ENCODE measurements around the gene DNER.

DNER gene

DNA sequence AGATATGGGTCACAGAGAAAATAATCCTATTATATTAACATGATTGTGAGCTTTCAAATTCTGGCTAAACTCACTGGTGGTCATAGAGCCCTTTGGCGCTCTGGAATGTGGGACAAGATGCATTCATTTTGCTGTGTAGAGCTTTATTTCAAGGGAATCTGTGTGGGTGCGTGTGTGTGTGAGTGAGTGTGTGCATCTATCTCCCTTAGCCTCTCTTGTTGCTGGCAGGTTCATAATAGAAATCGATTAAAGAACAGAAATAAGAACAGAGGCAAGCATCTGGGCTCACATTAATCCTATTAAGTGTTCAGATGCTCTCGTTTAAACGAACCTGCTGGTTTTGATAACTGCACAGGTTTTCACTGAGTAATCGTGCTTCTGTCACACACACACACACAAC lies 287.9 kb downstream of the DNER start:
- FAIRE-seq, result no peak

DNA sequence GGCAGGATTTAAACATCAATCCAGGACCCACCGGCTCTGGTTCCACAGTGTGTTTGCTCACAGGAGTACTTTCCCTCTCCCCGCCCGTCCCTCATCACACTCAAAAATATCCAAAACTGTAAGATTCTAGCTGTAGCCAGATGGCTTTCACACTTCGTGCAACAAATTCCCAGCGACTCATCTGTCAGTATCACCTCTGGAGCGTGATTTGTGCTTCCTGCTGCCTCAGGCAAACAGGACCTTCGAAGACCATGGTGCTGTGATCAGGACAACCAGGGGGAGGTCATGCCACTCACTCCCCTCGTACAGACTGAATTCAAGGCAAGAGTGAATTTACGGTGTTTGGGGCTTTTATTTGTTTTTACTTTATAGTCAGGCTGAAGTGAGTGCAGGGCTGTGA lies 288.8 kb downstream of the DNER start:
- no peak for FAIRE-seq

DNA sequence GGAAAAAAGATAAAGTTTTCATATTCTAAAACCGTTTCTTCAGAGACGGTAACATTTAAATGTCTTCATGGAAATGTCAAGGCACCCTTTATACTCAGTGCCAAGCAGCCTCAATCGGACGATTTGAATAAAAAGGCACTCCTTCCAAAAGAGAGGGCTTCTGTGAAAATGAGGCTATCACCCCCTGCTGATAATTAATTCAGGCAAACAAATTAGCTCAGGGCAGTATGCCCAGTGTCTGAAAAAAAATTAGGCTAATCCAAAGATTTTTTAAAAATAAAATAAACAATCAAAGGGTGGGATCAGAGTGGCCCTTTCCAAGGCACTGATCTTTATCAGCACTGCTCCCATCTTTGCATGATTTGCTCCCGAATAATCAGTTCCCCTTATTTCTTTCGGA lies 292.3 kb downstream of the DNER start:
- no peak for FAIRE-seq

- FAIRE-seq, result no peak
Measured at GRCh38 chr2:229419158-229419557, 295.2 kb downstream of the DNER start.

GRCh38 chr2:229417916-229418315 lies 296.4 kb downstream of the DNER start:
- no peak for FAIRE-seq

DNA sequence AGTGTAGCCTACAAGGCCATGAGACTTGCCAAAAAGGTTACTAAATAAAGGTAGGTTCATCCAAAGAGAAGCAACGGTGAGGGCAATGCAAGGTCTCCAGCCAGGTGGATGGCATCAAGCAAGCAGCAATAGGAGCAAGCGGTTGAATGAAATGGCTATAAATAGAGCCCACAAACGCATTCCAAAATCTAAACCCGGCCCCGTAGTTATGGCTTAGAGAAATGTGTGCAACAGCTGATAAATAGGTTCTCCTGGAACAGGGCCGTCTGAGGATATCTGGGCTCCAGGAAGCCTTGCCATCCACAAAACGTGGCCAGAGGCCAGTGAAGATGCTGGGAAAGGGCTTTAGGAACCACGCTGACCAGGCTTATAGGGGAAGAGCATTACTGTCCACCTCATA lies 297.2 kb downstream of the DNER start:
- FAIRE-seq, result no peak

DNA sequence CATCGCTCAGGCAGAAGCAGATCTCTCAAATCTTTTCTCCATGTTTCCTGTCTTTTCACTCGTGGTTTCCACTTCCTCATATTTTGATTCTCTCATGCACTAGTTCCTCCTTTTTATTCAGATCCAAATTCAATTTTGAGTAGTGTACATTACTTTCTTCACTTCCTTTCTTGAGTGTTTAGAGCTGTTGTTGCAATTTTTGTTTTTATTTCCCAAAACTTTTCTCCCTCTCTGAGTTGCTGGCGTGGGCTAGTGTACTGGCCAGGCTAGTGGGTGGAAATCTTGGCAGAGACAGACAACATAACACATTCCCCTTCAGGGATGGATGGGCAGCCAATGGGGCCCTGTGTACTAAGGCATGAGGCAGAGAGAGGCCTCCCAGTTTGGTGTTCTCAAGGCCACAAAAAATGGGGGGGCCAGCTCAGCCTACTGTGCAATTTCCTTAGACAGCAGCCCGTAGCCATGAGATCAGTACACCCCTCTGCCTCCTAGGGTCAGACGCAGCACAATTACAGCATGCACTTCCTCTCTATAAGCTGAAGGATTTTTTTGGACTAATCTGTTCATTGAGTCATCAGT lies 298.1 kb downstream of the DNER start:
- no peak for FAIRE-seq

DNA sequence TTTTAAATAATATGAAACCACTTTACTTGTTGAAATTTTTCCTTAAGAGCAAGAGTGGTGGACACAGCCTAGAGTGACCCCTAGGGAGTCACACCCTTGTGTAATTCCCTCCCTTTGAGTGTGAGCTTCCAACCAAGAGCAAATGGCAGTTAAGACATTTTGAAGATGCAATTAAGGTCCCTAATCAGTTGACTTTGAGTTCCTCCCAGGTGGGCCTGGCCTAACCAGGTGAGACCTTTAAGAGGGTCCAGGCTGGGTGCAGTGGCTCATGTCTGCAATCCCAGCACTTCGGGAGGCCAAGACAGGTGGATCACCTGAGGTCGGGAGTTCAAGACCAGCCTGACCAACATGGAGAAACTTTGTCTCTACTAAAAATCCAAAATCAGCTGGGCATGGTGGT lies 299.7 kb downstream of the DNER start:
- no peak for FAIRE-seq

DNA sequence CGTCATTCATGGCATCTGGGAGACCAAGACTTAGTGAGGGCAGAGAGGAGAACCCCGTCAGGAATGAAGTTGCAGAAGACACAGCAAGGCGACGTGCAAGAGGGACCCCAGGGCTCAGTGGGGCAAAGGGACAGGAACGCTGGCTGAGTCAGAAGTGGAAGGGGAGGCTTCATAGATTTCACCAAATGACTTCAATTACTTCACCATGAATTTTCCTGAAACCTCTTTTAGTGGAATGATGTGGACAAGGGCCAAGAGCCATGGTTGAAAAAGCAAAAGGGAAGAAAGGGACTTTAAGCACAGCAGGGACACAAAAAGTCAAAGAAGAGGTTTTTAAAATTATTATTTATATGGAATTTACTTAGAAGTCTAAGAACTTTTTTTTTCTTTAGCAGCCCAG lies 301.7 kb downstream of the DNER start:
- FAIRE-seq, result no peak

DNA sequence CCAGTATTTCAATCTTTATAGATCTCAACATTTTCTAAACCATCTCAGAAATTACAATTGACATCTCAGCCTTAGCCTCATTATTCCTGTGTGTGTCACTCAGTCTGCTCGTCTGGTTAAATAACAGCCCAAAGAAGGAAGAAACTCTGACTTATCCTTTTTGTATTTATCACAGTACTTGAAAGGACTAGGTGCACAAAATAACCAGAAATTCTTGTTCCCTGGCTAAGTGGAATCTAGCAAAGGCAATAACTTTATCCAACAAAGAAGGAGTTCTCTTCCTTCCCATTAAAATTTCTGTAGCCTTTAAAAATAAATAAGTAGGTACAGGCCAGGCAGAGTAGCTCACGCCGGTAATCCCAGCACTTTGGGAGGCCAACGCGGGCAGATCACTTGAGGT lies 303.4 kb downstream of the DNER start:
- FAIRE-seq, result no peak

- FAIRE-seq, result no peak
Measured at GRCh38 chr2:229410264-229410663, 304.1 kb downstream of the DNER start.

DNA sequence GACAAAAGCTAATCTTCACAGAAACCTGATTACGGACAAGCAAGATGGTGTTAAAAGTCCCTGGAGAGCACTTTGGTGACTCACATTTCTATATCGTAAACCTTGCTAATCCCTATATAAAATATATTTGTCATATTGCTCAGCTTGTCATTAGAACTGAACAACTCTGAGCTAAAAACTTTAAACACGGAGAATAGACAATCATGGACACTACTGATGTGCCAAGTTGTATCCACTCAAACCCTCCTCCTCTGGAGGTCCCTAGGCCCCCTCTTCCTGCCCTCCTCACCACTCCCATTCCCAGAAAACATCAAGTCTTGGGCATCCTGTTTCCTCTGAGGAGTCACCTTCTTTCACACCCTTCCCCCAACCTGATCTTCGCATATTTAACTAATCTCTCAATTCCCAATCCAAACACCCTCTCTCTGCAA lies 304.6 kb downstream of the DNER start:
- no peak for FAIRE-seq

DNA sequence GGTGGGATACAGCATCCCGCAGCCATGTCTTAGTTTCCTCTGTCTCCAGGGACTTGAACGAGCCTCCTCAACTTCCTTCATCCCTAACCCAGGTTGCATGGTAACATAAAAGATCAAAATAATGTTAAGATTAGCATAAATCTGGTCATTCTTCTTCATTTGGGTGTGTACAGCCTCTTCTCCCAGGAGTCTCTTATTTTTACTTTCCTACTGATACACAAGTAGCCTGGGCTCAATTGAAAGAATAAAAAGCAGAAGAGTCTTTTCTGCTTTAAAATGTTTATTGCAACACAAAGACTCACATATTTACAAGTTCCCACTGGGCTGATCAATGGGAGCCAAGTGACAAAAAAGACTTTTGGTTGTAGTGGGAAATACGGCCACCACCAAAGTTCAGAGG lies 305.4 kb downstream of the DNER start:
- FAIRE-seq, result no peak

GRCh38 chr2:229408356-229408755 lies 306.0 kb downstream of the DNER start:
- no peak for FAIRE-seq

- FAIRE-seq, result no peak
Measured at GRCh38 chr2:229407170-229407569, 307.2 kb downstream of the DNER start.

DNA sequence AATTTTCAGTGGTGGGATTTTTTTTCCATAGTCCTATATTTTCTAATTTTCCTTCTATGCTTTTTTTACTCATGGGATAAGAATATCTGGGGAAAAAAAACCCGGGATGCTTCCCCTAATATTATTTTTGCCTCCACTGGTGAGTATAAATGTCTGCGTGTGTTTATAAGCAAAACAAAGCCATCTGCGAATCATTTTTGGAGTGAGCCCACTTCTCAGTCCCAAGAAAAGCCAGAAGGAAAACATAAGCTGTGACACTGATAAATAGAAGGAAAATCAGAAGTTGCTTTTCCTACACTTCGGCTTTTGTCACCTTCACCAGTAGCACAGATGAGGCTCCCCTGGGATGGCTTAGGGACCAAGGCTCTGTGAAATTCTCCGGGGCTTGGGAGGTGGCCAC lies 308.6 kb downstream of the DNER start:
- FAIRE-seq, result no peak

- FAIRE-seq, result no peak
Measured at GRCh38 chr2:229403296-229403695, 311.1 kb downstream of the DNER start.

GRCh38 chr2:229401171-229401865 lies 313.0 kb downstream of the DNER start:
- no peak for FAIRE-seq

GRCh38 chr2:229393926-229394325 lies 320.4 kb downstream of the DNER start:
- no peak for FAIRE-seq

- no peak for FAIRE-seq
Measured at GRCh38 chr2:229392196-229392595, 322.2 kb downstream of the DNER start.

DNA sequence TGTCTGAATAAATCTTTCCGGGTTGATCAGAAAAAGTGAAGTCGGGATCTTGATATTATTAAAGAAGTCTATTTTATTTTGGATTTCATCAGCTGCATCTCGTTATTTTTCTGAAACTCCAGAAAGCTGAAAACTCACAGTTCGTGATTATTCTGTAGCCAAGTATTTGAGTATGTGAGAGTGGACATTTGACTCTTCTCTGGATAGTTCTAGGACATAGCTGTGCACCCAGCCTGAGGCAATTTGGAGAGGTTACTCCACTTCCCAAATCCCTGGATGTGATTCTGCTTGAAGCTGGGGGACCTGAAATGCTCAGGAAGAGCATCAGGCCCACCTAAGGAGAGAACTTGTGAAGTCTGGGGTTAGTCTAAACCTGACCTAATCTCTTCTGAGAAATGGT lies 325.6 kb downstream of the DNER start:
- no peak for FAIRE-seq

DNA sequence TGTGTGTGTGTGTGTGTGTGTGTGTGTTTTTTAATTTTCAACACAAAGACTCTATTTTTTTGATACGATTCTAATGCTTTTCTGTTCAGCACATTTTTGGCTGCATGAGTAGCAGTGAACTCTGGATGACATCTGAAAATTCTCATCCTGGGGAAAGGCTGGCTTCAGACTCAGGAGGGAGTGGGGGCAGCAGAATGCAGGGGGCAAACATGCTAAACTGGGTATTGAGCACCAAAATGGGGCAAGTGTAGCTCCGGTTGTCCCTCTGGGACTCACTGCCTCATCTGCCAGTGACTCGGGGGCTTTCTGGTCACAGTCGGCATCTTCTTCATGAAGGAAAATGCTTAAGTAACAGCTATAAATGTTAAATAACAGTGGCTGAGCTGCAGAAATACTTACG lies 326.5 kb downstream of the DNER start:
- no peak for FAIRE-seq

DNA sequence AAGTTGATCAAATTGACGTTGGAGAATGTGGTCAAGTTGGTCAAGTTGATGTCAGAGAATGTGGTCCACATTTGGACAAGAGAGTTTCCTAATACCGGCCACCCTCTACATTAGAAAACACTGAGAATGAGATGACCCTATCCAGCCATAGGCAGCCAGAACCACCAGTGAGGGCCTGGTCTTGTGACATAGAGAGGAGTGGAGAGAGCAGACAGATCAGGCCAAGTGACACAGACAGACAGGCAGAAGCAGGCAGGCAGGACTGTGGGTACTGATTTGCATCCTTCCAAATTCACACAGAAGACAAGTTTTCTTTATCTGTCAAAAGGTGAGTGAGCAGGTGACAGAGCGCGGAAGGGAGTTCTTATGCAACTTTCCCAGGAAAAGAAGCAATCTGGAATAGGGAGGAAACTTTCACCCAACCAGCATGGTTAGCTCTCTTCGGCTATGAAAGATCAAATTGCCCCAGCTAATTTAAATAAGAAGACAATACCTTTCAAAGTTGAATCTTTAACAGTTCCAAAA lies 334.2 kb downstream of the DNER start:
- FAIRE-seq, result no peak

- no peak for FAIRE-seq
Measured at GRCh38 chr2:229378386-229378785, 336.0 kb downstream of the DNER start.

GRCh38 chr2:229376866-229377265 lies 337.5 kb downstream of the DNER start:
- no peak for FAIRE-seq
